NCI-H2227 treated with DMSO at 0.1 percent for 48 hours (cell line): ENCODE results near the gene IRX3.

Experiments
- DNase-seq: peaks from one replicate; lab custom pipeline; 2025; lab: John Stamatoyannopoulos, UW

Gene IRX3

DNA sequence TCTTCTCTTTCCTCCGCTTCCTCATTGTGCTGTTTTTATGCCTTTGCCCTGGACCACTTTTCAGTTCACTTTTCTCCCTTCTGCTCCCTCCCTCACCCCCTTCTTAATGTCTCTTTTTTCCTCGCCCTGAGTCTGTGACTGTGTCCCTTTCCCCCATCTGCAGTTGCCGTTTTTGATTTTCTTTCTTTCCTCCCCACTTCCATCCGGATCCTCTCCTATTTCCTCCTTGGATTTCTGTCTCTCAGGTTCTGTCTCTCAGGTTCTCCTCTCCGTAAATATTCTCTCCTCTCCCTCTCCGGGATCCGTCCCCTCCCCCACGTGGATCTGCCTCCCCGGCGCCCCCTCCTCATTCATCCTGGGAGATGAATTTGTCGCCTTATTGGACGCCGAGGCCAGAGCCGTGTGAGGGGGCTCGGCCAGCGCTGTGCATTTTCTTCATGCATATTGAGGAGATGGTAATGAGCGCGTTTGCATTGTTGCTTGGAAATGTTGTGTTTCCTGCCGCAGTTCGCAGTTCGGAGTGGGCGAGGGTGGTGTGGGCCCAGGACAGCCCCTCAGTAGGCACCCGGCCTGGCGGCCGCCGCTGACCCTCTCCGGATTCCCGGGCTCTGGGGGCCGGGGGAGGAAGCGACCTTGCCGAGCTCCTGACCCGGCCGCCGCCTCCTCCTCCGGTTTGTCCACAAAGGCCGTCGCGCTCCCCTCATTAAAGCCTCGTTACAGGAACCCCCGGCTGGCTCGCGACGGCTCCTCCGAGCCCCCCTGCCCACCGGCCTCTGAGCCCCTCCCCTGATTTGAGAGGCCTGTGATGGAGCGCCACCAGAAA lies 4.5 kb upstream of the IRX3 start:
- no peak for DNase-seq

DNA sequence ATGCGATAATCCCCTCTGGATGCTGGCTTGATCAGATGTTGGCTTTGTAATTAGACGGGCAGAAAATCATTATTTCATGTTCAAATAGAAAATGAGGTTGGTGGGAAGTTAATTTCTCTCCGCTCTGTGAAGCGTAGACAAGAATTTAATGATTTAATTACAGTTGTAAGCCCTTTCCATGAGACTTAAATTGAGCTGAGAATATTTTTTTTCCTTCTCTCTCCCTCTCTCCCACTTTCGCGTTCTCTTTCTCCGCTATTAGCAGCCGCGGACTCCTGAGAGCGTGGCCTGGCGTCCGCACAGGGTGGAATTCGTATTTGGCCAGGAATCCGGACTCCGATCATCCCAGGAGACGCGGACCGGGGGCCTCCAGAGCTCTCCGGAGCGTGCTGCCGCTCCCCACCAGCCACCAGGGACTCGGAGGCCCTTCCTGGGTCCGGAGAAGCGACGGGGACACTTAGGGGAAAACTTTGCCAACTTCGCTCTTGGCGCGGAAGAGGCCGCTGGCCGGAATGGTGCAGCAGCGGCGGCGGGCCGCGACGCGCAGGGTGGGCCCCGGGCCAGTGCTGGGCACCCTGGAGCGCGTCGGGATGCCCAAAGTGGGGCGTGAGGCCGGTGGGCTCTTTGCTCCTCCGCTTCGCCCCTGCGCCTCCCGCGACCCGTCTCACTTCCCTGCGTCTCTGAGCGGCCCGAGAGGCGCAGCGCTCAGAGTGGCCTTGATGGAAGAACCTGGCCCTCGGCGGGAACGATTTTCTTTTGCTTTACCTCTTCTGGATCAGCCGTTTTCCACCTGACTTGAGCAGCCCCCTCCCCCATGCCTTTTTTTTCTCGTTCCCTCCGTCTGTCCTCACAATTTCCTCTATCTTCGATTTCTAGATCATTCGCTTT lies 3.6 kb upstream of the IRX3 start:
- DNase-seq, result no peak

DNA sequence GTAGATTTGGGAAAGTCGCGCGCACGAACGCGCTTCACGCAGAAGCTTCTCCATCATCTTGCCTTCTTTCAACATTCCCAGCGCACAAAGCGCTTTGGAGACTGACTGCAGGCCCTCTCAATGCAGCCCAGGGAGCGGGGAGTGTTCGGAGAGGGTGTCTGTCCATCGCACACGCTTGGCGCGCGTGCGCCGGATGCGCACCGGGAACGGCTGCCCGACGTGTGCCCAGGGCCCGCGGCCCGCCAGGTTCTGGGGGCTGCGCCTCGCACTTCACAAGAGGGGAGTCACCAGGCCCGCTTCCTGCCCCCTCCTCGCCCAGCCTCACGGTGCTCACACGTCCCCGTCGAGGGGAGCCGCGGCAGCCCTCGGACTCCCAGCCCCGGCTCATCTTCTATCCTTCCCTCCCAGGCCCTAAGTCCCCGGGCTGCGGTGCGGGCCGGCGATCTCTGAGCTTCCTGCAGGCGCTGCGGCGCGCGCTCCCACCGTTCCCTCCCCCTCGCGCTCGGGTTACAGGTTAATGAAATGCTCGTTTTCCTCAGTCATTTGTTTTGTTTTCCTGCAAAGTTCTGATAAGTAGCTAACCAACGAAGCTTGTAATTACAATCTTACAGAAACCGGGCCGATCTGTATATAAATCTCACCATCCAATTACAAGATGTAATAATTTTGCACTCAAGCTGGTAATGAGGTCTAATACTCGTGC lies 2.8 kb upstream of the IRX3 start:
- no peak for DNase-seq

DNA sequence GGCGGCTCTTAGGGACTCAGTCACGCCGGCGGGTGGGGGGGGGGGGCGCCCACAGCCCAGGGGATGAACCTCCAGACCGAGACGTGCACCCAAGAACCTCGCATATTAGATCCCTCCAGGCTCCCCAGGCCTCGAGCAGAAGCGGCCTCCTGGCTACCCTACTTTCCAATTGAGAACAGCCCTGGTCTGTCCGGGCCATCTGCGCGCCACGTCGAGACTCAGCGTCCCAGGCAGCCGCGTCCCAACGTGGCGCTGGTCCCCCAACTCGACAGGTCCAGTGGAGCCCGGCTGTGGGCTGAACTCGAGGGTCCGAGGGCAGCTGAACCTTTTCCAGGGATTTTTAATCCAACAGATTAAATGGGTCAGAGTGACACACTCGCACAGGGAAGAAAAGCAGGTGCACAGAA lies 2.3 kb upstream of the IRX3 start:
- no peak for DNase-seq

DNA sequence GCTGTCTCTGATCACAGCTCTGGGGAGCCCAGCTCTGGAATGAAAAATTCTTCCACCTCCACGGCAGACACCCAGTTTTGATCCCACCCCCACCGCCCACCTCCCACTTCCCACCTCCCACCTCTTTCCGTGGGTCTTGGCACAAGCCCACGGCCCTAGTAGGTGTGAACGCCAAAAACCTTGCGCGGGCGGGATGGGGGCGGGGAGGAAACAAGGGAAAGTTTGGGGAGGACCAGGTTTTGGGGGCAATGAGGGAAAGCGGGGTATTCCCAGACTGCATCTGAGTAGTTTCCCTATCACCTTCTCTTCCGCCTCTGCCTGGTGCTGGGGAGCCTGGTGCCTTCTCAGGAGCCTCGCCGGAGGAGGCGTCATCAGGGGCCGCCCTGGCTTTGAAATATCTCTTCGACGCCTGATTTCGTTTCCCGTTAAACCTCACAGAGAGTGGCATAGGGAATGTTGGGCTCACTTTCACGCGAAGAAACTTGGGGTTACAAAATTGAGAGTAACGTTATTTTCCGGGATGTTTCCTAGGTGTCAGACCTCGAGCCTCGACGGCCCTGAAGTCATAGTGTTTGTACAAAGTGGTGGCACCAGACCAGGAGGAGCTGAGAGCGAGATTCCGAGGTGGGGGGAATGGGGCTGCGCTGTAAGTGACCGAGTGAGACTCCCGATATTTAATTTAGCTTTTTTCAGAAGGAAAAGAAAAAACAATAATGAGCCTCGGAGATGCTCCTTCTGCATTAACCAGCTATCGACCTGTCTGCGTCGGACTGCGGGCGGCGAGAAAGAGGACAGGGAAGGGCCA lies 1.6 kb upstream of the IRX3 start:
- DNase-seq, result no peak

DNA sequence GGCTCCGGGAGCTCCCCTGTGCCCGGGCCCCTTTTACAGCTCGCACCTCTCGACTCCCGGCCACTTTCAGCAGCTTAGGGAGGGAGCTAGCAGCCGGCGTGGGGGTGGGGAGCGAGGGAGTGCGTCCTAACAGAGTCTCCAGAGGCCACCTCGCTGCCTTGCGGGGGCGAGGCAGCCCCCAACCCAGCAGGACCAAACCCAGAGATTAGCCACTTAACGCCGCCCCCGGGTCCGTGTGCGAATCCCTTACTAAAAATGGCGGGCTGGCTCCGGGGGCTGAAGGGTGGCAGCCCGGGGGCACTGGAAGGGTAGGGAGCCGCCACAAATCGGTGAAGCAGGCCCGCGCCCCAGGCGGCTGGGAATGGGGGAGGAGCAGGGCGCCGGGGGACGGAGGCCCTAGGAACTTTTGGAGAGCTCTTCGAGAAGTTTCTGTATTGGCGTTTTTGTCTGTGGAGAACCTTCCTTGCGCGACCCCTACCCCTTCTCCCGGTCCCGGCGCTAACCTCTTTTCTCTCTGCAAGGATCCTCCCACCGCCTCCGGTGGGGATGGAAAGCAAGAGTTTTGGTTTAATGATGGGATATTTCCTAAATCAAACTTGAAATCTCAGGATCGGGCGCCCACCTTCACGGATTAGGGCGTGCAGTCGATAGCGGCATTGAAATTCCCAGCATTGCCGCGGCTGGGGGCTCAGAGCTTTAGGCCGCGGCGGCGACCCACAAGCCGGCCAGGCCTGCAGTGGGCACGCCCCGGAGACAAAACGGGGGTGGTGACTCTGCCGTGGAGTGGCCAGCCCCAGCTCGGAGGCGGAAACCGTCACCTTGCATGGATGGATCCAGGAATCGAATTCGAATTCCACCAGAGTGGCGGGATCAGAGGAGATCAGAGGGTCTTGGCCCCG lies 793 bp upstream of the IRX3 start:
- no peak for DNase-seq

DNA sequence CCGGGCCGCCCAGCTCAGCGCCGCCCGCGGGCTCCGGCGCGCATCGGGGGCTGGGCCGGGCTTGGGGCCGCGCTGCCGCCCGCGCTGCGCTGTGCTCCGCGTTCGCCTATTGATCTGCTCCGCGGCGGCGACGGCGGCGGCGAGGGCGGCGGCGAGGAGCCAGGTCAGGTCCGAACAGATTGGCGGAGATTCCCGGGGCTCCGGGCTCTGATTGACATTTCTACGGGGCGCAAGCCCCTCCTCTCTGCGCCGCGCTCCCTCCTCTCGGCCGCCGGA lies 559 bp downstream of the IRX3 start:
- no peak for DNase-seq

DNA sequence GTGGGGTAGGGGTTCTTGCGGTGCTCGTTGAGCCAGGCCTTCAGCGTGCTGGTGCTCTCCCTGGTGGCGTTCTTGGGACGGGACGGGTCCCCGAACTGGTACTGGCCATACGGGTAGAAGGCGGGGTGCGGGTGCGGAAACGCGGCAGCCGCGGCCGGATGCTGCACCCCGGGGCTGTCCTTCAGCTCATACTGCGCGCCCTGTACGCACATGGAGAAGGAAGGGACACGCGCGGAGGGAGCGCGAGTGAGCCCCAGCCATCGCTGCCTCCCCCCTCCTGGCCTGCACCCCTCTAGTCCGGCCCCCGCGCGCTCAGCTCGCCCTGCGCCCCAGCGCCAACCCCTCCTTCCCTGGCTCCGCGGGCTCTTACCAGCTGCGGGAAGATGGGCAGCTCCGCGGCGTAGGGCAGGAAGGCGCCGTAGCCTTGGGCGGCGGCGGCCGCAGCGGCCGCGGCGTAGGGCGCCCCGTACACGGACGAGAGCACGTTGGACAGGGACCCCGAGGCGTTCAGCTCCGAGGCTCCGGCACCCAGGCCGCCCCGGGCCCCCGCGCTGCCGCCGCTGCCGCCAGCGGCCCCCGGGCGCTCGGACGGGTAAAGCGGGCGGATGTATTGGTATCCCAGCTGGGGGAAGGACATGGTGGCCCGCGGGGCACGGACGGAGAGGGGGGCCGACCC lies 1.0 kb downstream of the IRX3 start:
- peak; percentile 1 for DNase-seq

DNA sequence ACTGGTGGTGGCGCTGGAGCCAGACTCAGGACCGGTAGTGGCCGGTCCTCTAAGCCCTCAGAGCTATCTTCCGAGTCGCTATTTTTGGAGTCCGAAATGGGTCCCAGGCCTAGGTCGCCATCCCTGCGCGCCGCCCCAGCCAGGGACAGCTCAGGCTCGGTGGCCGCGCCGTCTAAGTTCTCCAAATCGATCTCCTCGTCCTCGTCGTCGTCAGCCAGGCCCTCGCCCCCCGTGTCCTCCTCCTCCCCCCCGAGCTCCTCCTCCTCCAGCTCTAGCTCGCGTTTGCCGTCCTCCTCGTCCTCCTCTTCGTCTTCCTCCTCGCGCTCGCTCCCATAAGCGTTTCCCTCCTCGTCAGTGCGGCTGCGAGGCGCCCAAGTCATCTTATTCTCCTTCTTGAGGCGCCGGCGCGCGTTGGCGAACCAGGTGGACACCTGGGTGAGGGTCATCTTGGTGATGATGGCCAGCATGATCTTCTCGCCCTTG lies 1.6 kb downstream of the IRX3 start:
- no peak for DNase-seq

DNA sequence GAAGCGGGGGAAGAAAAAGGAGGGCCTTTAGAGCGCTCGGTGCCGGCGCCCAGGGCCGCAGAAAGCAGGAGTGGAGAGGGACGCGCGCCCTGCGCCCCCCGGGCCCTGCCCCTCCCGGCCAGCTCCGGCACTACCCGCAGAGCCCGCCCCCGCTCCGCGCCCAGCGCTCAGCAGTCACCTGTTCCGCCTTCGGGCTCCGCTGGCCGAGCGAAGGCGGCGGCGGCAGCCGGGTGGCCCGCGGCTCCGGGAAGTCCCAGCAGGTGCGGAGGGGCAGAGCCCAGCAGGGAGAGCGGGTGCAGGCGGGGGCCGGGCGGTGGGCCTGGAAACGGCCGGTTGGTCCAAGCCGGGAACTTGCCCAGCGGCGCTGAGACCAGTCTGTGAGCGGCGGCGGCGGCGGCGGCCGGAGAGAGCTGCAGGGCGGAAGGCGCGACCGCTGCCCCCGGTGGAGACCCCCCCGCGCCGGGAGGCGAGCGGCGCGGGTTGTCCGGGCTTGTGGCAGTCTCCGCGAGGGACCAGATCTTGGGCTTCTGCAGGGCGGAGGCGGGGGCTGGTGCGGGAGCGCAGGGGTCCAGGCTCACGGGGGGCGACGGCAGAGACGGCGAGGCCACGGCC lies 2.2 kb downstream of the IRX3 start:
- DNase-seq, result peak; percentile 1

DNA sequence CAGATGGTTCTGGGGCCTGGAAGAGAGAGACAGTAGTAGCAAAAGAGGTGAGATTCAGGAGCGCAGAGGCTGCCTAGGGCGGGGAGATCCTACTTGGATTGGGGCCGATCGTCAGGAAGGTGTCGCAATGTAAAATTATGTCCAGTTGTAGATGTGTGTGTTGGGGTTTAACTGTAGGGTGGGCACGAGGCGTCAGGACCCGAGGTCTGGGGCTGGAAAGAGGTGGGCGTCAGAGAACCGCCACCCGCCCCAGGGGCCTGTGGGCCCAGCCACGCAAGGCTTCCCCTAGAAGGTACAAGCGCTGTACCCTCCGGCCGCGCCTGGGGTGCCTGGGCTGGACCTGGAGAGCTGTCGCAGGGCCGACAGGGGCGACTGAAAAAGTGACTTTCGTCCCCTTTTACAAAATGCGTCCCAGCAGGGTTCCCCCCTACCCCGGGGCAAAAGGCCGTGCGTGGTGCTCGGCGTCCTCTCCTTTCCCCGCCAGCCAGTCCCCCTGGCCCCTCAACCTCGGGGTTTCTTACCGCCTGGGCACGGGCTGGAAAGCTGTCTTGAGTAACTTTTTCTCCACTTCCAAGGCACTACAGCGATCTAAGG lies 2.8 kb downstream of the IRX3 start:
- DNase-seq, result no peak

DNA sequence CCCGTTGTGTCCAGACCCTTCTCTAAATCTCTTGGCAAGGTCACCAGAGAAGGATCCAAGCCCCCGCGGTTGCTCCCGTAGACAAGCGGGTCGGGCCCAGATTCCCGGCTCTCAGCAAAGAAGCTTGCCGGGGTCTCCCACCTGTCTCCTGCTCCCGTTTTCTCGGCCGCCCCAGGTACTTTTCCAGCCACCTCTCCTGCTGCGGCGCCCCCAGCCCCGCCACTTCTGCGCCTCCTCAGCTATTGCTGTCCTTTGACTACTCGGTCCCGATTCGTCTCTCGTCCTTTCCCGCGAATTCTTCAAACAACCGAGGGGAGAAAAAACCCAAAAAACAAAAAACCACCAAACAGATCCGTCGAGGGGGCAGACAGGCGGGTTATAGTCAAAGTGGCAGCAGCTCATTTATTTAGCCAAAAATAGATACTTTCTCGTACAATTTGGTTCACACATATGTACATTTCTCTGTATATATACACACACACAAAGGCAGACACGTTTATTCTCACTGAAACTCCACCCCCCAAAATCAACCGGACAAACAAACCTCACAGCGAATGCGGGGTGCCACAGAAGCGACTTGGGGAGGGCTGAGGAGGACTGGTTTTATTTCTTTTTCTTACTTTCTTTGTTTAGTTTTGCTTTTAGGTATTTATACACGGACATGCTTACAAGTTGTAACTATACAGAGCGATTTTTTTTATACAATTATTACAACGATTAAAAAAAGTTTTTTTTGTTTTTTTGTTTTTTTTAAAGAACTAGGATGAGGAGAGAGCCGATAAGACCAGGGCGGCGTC lies 3.5 kb downstream of the IRX3 start:
- DNase-seq, result no peak

DNA sequence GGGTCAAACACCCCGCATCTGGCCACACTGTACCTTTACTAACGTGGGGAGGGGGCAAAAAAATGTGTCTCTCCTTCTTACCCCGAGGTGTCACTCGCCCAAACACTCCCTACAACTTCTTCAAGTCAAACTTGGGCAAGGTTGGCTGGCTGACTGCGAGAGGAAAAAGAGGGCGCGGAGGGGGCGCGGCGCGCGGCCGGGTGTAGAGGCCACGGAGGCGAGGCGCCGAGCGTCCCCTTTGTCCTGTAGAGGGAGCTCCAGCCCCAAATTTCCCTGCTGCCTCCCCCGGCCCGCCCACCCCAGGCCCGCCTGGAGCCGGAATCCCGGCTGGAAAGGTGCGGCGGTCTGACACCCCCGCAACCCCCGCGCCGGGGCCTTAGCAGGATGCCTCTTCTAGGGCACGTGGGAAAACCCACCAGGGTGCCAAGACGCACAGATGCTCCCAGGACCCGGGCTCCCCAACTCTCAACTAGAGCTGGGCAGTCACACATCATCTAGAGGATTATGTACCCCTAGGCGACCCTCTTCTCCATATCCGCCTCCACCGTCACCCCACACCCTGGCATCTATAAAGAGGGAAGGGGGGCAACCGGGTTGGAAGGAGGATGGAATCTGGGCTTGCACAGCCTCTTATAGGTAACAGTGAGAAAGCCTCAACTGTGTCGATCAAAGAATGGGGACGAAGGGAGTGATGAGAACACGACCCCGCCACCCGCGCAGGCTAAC lies 4.2 kb downstream of the IRX3 start:
- no peak for DNase-seq

DNA sequence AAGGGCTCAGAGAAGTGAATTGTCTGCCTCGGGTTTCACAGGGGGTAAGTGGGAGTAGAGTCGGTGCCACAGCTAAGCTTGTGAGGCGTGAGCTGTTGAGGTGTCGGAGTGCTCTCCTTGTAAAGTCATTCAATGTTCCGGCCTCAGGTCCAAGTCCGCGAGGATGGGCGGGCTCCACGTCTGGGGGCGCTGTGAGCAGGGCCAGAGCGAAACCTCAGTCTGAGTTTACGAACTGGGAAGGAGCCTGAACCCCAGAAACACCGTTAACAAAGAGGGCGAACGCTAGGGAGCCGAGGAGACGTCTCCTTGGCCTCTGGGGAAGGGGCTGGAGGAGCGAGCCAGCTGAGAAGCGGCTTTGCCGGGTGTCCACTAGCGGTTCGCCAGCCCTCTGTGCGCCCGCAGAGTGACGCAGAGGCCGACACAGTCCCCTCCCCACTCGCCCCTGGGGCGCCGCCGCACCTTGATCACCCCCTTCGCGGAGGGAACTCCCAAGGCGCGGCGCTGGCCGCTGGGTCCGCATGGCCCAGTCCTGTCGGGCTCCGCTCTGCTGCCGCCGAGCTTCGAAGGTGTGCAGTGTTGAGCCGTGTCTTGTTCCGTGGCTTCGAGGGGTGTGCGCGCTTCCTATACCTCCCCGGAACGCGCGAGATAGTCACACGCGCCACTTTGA lies 4.9 kb downstream of the IRX3 start:
- no peak for DNase-seq

DNA sequence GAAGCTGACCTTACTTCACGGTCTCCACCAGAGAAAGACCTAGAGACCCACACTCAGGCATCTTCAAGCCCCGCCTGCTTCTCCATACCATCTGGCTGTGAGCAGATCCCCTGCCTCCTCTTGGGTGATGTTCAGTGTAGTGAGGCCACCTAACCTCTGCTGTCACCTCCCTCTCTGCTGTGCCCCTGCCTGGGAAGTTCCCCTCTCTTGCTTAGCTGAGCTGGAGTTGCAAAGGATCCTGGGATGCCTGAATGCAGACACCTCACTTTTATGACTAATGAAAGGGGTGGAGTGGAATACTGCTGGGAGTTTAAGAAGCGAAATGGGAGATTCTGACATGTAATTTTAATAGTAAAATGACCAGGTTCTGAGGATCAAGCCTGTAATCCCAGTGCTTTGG lies 5.8 kb downstream of the IRX3 start:
- DNase-seq, result no peak

DNA sequence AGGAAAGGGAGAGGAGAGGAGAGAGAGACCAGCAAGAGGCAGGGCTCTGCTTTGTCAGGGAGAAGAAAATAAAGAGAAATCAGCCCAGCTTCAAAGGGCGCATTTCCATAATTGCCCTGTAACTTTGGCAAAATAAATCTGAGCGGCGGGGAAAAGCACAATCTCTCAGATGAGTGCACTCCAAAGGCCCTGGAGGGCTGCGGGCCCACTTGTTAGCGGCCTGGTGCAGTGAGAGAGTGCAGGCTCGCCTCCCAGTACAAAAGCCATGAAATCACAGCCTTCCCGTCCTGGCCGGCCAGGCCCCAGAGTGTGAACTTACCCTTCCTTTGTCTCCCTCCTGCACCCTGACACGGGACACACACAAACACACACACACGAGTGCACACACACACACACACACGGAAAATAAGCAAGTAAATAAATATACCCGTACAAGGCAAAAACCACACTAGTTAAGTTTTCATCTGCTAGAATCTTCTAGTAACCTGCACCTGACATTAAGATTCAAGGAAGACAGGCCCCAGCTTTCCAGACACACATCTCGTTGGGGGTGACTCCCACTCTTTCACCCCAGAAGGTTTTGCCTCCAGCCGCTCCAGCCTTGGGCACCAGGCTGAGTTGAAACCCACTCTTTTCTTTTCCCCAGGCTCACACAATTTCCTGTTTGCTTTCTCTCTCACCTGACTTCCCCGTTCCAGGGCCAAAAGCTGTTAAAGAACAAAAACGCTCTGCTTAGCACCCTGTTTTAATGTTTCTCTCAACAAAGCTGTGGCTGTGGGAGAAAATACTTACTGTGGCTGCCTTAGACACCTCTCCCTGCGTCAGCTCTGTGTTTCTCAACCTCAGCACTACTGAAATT lies 8.5 kb downstream of the IRX3 start:
- DNase-seq, result peak; percentile 36
